ENCODE measurements around the gene PCSK1N. TPM values are rescaled to one million over a fixed set of nuclear protein-coding genes. Genes with fewer than 3 reads are reported as not detected.

Gene PCSK1N
- total and polyA plus RNA-seq, 9 of the 15 experiments (the other 6 are each of a cell fraction or from before 2014, with no cell fraction given) = 0.07 to 0.55 (median 0.54) TPM; not detected in 6

DNA sequence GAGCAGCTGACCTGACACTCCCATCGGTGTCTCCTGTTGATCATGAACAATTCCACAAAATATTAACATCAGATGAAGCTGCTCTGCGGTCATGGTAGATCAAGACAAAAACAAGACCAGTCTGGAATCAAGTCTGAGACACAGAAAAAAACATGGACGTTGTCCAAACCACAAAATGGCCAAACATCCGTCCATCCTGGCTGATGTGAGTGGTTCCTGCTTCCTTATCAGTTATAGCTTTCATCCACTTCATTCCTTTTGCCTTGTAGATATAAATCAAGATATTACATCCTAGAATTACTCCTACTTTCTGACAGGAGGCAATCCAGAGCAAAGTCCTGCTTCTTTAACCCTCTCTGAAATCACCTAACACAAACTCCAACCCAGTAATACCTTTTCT, 28.8 kb upstream of the PCSK1N start (continued):
- TF ChIP-seq, protein P1, sequence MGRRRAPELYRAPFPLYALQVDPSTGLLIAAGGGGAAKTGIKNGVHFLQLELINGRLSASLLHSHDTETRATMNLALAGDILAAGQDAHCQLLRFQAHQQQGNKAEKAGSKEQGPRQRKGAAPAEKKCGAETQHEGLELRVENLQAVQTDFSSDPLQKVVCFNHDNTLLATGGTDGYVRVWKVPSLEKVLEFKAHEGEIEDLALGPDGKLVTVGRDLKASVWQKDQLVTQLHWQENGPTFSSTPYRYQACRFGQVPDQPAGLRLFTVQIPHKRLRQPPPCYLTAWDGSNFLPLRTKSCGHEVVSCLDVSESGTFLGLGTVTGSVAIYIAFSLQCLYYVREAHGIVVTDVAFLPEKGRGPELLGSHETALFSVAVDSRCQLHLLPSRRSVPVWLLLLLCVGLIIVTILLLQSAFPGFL (CRISPR knock-in tag; IDR thresholded peaks at IDR 0.05) = no peak
- peak; percentile 89 for TF ChIP-seq ETV1 (tag; conservative IDR thresholded peaks at IDR 0.05; ENCODE audit: low read depth)
- TF ChIP-seq HCFC1 (IDR thresholded peaks at IDR 0.05; ENCODE audit: low read depth, low read length) = no peak
- TF ChIP-seq, protein P2, sequence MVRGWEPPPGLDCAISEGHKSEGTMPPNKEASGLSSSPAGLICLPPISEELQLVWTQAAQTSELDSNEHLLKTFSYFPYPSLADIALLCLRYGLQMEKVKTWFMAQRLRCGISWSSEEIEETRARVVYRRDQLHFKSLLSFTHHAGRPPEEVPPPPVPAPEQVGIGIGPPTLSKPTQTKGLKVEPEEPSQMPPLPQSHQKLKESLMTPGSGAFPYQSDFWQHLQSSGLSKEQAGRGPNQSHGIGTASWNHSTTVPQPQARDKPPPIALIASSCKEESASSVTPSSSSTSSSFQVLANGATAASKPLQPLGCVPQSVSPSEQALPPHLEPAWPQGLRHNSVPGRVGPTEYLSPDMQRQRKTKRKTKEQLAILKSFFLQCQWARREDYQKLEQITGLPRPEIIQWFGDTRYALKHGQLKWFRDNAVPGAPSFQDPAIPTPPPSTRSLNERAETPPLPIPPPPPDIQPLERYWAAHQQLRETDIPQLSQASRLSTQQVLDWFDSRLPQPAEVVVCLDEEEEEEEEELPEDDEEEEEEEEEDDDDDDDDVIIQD (CRISPR knock-in tag; IDR thresholded peaks at IDR 0.05) = no peak
- TF ChIP-seq, protein P3, sequence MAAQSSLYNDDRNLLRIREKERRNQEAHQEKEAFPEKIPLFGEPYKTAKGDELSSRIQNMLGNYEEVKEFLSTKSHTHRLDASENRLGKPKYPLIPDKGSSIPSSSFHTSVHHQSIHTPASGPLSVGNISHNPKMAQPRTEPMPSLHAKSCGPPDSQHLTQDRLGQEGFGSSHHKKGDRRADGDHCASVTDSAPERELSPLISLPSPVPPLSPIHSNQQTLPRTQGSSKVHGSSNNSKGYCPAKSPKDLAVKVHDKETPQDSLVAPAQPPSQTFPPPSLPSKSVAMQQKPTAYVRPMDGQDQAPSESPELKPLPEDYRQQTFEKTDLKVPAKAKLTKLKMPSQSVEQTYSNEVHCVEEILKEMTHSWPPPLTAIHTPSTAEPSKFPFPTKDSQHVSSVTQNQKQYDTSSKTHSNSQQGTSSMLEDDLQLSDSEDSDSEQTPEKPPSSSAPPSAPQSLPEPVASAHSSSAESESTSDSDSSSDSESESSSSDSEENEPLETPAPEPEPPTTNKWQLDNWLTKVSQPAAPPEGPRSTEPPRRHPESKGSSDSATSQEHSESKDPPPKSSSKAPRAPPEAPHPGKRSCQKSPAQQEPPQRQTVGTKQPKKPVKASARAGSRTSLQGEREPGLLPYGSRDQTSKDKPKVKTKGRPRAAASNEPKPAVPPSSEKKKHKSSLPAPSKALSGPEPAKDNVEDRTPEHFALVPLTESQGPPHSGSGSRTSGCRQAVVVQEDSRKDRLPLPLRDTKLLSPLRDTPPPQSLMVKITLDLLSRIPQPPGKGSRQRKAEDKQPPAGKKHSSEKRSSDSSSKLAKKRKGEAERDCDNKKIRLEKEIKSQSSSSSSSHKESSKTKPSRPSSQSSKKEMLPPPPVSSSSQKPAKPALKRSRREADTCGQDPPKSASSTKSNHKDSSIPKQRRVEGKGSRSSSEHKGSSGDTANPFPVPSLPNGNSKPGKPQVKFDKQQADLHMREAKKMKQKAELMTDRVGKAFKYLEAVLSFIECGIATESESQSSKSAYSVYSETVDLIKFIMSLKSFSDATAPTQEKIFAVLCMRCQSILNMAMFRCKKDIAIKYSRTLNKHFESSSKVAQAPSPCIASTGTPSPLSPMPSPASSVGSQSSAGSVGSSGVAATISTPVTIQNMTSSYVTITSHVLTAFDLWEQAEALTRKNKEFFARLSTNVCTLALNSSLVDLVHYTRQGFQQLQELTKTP (IDR thresholded peaks at IDR 0.05; ENCODE audit: low read depth in 1 of 2, partially characterized antibody in 2 of 2) = no peak
- no peak for TF ChIP-seq ETS2 (tag; IDR thresholded peaks at IDR 0.05; ENCODE audit: borderline replicate concordance, poor library complexity, severe bottlenecking)
- TF ChIP-seq, protein P4, sequence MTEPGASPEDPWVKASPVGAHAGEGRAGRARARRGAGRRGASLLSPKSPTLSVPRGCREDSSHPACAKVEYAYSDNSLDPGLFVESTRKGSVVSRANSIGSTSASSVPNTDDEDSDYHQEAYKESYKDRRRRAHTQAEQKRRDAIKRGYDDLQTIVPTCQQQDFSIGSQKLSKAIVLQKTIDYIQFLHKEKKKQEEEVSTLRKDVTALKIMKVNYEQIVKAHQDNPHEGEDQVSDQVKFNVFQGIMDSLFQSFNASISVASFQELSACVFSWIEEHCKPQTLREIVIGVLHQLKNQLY (CRISPR knock-in tag; conservative IDR thresholded peaks at IDR 0.05) = no peak
- TF ChIP-seq ZNF444 (CRISPR knock-in tag; IDR thresholded peaks at IDR 0.05) = no peak
- no peak for TF ChIP-seq DDX20 (tag; IDR thresholded peaks at IDR 0.05; ENCODE audit: low read depth)
- TF ChIP-seq EGR1 (conservative IDR thresholded peaks at IDR 0.05) = no peak
- TF ChIP-seq XRCC5 (IDR thresholded peaks at IDR 0.05; ENCODE audit: low read depth, low read length) = no peak
- TF ChIP-seq GATA2 (CRISPR knock-in tag; IDR thresholded peaks at IDR 0.05) = no peak
- no peak for TF ChIP-seq ZNF707 (CRISPR knock-in tag; conservative IDR thresholded peaks at IDR 0.05)
- no peak for TF ChIP-seq NR2C1 (IDR thresholded peaks at IDR 0.05)
- no peak for TF ChIP-seq NR2C1 (tag; IDR thresholded peaks at IDR 0.05)
- TF ChIP-seq, protein P5, sequence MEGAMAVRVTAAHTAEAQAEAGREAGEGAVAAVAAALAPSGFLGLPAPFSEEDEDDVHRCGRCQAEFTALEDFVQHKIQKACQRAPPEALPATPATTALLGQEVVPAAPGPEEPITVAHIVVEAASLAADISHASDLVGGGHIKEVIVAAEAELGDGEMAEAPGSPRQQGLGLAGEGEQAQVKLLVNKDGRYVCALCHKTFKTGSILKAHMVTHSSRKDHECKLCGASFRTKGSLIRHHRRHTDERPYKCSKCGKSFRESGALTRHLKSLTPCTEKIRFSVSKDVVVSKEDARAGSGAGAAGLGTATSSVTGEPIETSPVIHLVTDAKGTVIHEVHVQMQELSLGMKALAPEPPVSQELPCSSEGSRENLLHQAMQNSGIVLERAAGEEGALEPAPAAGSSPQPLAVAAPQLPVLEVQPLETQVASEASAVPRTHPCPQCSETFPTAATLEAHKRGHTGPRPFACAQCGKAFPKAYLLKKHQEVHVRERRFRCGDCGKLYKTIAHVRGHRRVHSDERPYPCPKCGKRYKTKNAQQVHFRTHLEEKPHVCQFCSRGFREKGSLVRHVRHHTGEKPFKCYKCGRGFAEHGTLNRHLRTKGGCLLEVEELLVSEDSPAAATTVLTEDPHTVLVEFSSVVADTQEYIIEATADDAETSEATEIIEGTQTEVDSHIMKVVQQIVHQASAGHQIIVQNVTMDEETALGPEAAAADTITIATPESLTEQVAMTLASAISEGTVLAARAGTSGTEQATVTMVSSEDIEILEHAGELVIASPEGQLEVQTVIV (CRISPR knock-in tag; IDR thresholded peaks at IDR 0.05; ENCODE audit: borderline replicate concordance) = no peak
- TF ChIP-seq CCAR2 (IDR thresholded peaks at IDR 0.05; ENCODE audit: low read depth, low read length) = no peak

Data from K562 (cell line).